HCT116 (cell line): ENCODE results near the gene CREBRF. TPM values are rescaled to one million over a fixed set of nuclear protein-coding genes. Genes with fewer than 3 reads are reported as not detected.

ENCODE experiments used
- ATAC-seq: fragments of 200-7000 bp; cut with Tn5 transposase; 2 replicates; pipeline ENCODE4 v1.9.1; 2020; ENCODE audit warnings: mild to moderate bottlenecking, moderate library complexity
- BruUV-seq: library from RNA; stranded (reverse); fragments of 400-500 nt; replicated peaks from 2 replicates; lab custom pipeline; 2021; lab: Mats Ljungman, UMichigan
- CTCF ChIA-PET: fragments of 300-600 bp; sonication (Branson Sonifier 250); formaldehyde crosslinking; loops from one replicate; lab custom pipeline; 2021; ENCODE audit warnings: antibody characterized with exemption; lab: Charles Lee
- POLR2A ChIA-PET: fragments of 300-600, 350-600 bp; sonication (Branson Sonifier 250); formaldehyde crosslinking; loops from one replicate; lab custom pipeline; 2021; ENCODE audit warnings: antibody characterized with exemption; lab: Charles Lee
- RAD21 ChIA-PET, 2 experiments: fragments of 300-600 bp; sonication (Branson Sonifier 250); formaldehyde crosslinking; loops; one replicate each; lab custom pipeline; 2023; ENCODE audit warnings: low total read pairs in 2 of 2; ENCODE audit not compliant: uncharacterized antibody in 2 of 2, unreplicated experiment in 2 of 2, low non-redundant PET in 1 of 2; lab: Charles Lee
- DNase-seq: peaks from one replicate; pipeline ENCODE4 v3.0.0-alpha.2; 2010; ENCODE audit warnings: low read depth, low spot score
- H2AFZ ChIP-seq: fragments of 200-600 bp; shearing (Covaris generic), sonication (generic); 2 replicates; pipeline ENCODE4 v1.6.1; 2017; ENCODE audit warnings: low read depth, mixed run types, mixed read lengths, antibody characterized with exemption, low read length; ENCODE audit not compliant: poor library complexity, severe bottlenecking
- H3K27ac ChIP-seq: 2 replicates; pipeline ENCODE4 v1.5.1; 2012; ENCODE audit warnings: low read depth, low read length
- H3K27me3 ChIP-seq: fragments of 200-600 bp; sonication (generic); 2 replicates; pipeline ENCODE4 v1.6.1; 2016; ENCODE audit warnings: mixed run types, low read length, mixed read lengths; ENCODE audit not compliant: insufficient read depth
- H3K36me3 ChIP-seq, 2 experiments: fragments of 200-500 bp in 1 of 2; fragments of 200-600 bp in 1 of 2; sonication (Bioruptor generic) in 1 of 2; sonication (generic) in 1 of 2; 2 replicates each; pipeline versions ENCODE4 v1.5.1 to v1.6.1; 2014 to 2016; ENCODE audit warnings: low read length in 2 of 2, inconsistent platforms in 1 of 2, mixed read lengths in 1 of 2, mixed run types in 1 of 2; ENCODE audit not compliant: insufficient read depth in 2 of 2, control insufficient read depth in 1 of 2
- H3K4me1 ChIP-seq, 2 experiments: fragments of 200-600 bp in 1 of 2; sonication (generic) in 1 of 2; 2 replicates each; pipeline versions ENCODE4 v1.5.1 to v1.6.1; 2012 to 2017; ENCODE audit warnings: low read length in 2 of 2, inconsistent platforms in 1 of 2, mild to moderate bottlenecking in 1 of 2, mixed read lengths in 1 of 2, mixed run types in 1 of 2, moderate library complexity in 1 of 2; ENCODE audit not compliant: insufficient read depth in 2 of 2, control insufficient read depth in 1 of 2
- H3K4me2 ChIP-seq: fragments of 200-600 bp; sonication (generic); 2 replicates; pipeline ENCODE4 v1.6.1; 2017; ENCODE audit warnings: mixed run types, low read length, mixed read lengths
- H3K4me3 ChIP-seq, 2 experiments: fragments of 200-600 bp in 1 of 2; sonication (generic) in 1 of 2; replicated peaks in 1 of 2; 2 replicates each; pipeline ENCODE4 v1.5.1; 2011 to 2016; ENCODE audit warnings: low read length in 2 of 2, control low read depth in 1 of 2, low read depth in 1 of 2, mild to moderate bottlenecking in 1 of 2, mixed read lengths in 1 of 2, mixed run types in 1 of 2
- H3K79me2 ChIP-seq: fragments of 200-600 bp; sonication (generic); 2 replicates; pipeline ENCODE4 v1.6.1; 2017; ENCODE audit warnings: mild to moderate bottlenecking, mixed run types, low read length, moderate library complexity, mixed read lengths; ENCODE audit not compliant: insufficient read depth
- H3K9ac ChIP-seq: fragments of 200-600 bp; sonication (generic); 2 replicates; pipeline ENCODE4 v1.6.1; 2016; ENCODE audit warnings: low read length, mixed read lengths
- H3K9me2 ChIP-seq: fragments of 200-600 bp; sonication (generic), shearing (Covaris generic); 2 replicates; pipeline ENCODE4 v1.6.1; 2017; ENCODE audit warnings: mixed run types, mild to moderate bottlenecking, moderate library complexity; ENCODE audit not compliant: insufficient read depth
- H3K9me3 ChIP-seq, 2 experiments: fragments of 200-500 bp in 1 of 2; fragments of 200-600 bp in 1 of 2; sonication (Bioruptor generic) in 1 of 2; sonication (generic) in 1 of 2; 2 replicates each; pipeline ENCODE4 v1.6.1; 2014 to 2017; ENCODE audit warnings: low read length in 2 of 2, mixed read lengths in 2 of 2, inconsistent platforms in 1 of 2, low read depth in 1 of 2, mild to moderate bottlenecking in 1 of 2, mixed run types in 1 of 2, moderate library complexity in 1 of 2; ENCODE audit not compliant: control insufficient read depth in 1 of 2, insufficient read depth in 1 of 2
- H4K20me1 ChIP-seq: fragments of 200-600 bp; sonication (generic), shearing (Covaris generic); 2 replicates; pipeline ENCODE4 v1.6.1; 2017; ENCODE audit warnings: mixed run types, mild to moderate bottlenecking, moderate library complexity; ENCODE audit not compliant: insufficient read depth
- EZH2phosphoT487 ChIP-seq: fragments of 200-600 bp; IDR thresholded peaks from 2 replicates; pipeline ENCODE4 v1.6.1; 2018; ENCODE audit warnings: antibody characterized with exemption, borderline replicate concordance
- FOSL1 ChIP-seq: IDR thresholded peaks from 2 replicates; pipeline ENCODE4 v1.6.1; 2012; ENCODE audit warnings: low read depth
- POLR2A ChIP-seq: IDR thresholded peaks from 2 replicates; pipeline ENCODE4 v1.7.0; 2011; ENCODE audit warnings: borderline replicate concordance; ENCODE audit not compliant: insufficient read depth, insufficient read length; ENCODE audit errors: extremely low read depth
- RAD21 ChIP-seq: IDR thresholded peaks from 2 replicates; pipeline ENCODE4 v1.6.1; 2012; ENCODE audit warnings: low read depth, mild to moderate bottlenecking
- TCF7L2 ChIP-seq: IDR thresholded peaks from 2 replicates; pipeline ENCODE4 v1.7.0; 2011; ENCODE audit warnings: borderline replicate concordance, inconsistent platforms; ENCODE audit not compliant: insufficient read depth, insufficient read length; ENCODE audit errors: extremely low read depth
- intact Hi-C: fragments of 100-400 bp; cut with micrococcal nuclease; formaldehyde crosslinking; loops from 2 replicates; pipeline ENCODE4 v1.10.0; 2022
- total RNA-seq: library from RNA; stranded (reverse); gene quantifications from one replicate; pipeline ENCODE4 v1.2.1, GENCODE V29; 2021; ENCODE audit not compliant: unreplicated experiment
- TF ChIP-seq, protein P1 (sequence below), 3 experiments: fragments of 200-600 bp in 1 of 3; sonication (generic) in 1 of 3; IDR thresholded peaks in 2 of 3; conservative IDR thresholded peaks in 1 of 3; 2 replicates each; pipeline ENCODE4 v1.5.1; 2012 to 2017; ENCODE audit warnings: low read depth in 2 of 3, low read length in 2 of 3, antibody characterized with exemption in 1 of 3, borderline replicate concordance in 1 of 3, control low read depth in 1 of 3, mild to moderate bottlenecking in 1 of 3, mixed read lengths in 1 of 3, mixed run types in 1 of 3, moderate library complexity in 1 of 3; ENCODE audit not compliant: insufficient read depth in 1 of 3
- TF ChIP-seq, protein P2 (sequence below): IDR thresholded peaks from 2 replicates; pipeline ENCODE4 v1.6.1; 2012
- TF ChIP-seq, protein P3 (sequence below): IDR thresholded peaks from 2 replicates; pipeline ENCODE4 v1.6.1; 2012

CREBRF gene
- total RNA-seq, 1 experiment from 2014 or later: 7.7 TPM

DNA sequence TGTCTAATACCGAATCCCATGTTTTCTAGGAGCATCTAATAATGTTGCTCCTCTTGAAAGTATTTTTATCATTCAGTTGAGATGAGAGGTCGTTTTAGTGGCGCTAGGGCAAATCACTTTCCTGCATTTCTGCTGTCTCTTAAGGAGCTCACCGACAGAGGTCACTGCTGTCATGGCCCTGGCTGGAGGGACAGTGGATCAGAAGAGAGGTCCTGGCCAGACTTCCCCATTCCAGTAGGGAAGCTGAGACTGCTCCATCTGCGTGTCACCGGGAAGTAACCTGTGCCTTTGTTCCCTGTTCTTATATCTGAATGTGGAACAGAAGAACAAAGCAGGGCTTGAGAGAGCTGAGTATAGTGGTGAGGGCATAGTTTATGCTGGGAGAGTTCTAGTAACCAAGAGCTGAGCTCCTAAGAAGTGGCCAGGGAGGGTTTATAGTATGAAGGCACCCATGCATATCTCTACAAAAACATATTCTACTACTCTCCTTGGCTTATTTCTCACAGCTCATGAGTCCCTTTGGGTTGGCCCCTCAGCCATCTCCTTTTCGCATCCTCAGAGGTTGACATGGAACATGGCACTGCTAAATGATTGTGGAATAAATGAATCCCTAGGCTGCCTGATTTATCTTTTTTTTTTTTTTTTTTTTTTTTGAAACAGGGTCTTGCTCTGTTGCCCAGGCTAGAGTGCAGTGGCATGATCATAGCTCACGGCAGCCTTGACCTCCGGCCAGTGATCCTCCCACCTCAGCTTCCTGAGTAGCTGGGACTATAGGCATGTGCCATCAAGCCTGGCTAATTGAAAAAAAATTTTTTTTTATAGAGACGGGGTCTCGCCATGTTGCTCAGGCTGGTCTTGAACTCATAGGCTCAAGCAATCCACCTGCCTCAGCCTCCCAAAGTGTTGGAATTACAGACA, 45.3 kb upstream of the CREBRF start:
- POLR2A ChIA-PET: no interaction called here
- Histone ChIP-seq H3K4me3 (no peak overlapping the region), H2AFZ (no peak overlapping the region)
- no peak for DNase-seq
- TF ChIP-seq, protein P1, sequence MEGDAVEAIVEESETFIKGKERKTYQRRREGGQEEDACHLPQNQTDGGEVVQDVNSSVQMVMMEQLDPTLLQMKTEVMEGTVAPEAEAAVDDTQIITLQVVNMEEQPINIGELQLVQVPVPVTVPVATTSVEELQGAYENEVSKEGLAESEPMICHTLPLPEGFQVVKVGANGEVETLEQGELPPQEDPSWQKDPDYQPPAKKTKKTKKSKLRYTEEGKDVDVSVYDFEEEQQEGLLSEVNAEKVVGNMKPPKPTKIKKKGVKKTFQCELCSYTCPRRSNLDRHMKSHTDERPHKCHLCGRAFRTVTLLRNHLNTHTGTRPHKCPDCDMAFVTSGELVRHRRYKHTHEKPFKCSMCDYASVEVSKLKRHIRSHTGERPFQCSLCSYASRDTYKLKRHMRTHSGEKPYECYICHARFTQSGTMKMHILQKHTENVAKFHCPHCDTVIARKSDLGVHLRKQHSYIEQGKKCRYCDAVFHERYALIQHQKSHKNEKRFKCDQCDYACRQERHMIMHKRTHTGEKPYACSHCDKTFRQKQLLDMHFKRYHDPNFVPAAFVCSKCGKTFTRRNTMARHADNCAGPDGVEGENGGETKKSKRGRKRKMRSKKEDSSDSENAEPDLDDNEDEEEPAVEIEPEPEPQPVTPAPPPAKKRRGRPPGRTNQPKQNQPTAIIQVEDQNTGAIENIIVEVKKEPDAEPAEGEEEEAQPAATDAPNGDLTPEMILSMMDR (IDR thresholded peaks at IDR 0.05 in 2 of 3, conservative IDR thresholded peaks at IDR 0.05 in 1 of 3; ENCODE audit: borderline replicate concordance in 1 of 3, insufficient read depth in 1 of 3, low read depth in 2 of 3, low read length in 2 of 3): 0 out of 6 replicates have a peak, but pooled peaks of 1 of the 3 experiments have one; percentile 6
- TF ChIP-seq, protein P2, sequence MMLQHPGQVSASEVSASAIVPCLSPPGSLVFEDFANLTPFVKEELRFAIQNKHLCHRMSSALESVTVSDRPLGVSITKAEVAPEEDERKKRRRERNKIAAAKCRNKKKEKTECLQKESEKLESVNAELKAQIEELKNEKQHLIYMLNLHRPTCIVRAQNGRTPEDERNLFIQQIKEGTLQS: no peak
- TF ChIP-seq TCF7L2 (no peak), EZH2phosphoT487 (no peak), POLR2A (no peak), FOSL1 (no peak), RAD21 (peak; percentile 32)
- TF ChIP-seq, protein P3, sequence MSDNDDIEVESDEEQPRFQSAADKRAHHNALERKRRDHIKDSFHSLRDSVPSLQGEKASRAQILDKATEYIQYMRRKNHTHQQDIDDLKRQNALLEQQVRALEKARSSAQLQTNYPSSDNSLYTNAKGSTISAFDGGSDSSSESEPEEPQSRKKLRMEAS: no peak
- TF ChIP-seq, all 23 proteins: peak for 2
- H3K36me3 ChIP-seq: no peaks in the 10 kb centered on the region
- H3K4me1 ChIP-seq: peaks cover 33 to 41% of the 10 kb centered on the region in 2 experiments
- no peaks in the 10 kb centered on the region for H3K9me2 ChIP-seq
- H3K79me2 ChIP-seq: peaks cover 76% of the 10 kb centered on the region
- no TSS peak for BruUV-seq
- ChIA-PET CTCF (interaction anchor here (0.7 kb wide), 1 partner anchor 47 kb away, joined by 3 read pairs; no protein-coding TSS in a partner anchor), RAD21 (no interaction called here)
- H3K9me3 ChIP-seq: no peaks in the 10 kb centered on the region
- H3K4me2 ChIP-seq: no peak overlapping the region
- no peak overlapping the region for H3K9ac ChIP-seq
- H3K27me3 ChIP-seq: no peaks in the 10 kb centered on the region
- intact Hi-C loops: no loop called here
- H4K20me1 ChIP-seq: no peaks in the 10 kb centered on the region
- H3K27ac ChIP-seq: no peak overlapping the region
- no peak; the same call in 1 of the 2 replicates for ATAC-seq
